Measurements from ENCODE around the gene NHERF1.

NHERF1 gene

GRCh38 chr17:74725111-74725510 lies 23.3 kb upstream of the NHERF1 start:
- no peak for DNase-seq
- TF ChIP-seq POLR2A (IDR thresholded peaks at IDR 0.05; ENCODE audit: low read length), result no peak
- TF ChIP-seq GATA1 (IDR thresholded peaks at IDR 0.05; ENCODE audit: low read depth, low read length), result no peak

GRCh38 chr17:74728033-74728701 lies 20.3 kb upstream of the NHERF1 start:
- TF ChIP-seq GATA1 (IDR thresholded peaks at IDR 0.05; ENCODE audit: low read depth, low read length) (no peak), POLR2A (IDR thresholded peaks at IDR 0.05; ENCODE audit: low read length) (no peak)
- DNase-seq, result no peak

GRCh38 chr17:74728702-74729075 lies 19.7 kb upstream of the NHERF1 start:
- no peak for TF ChIP-seq POLR2A (IDR thresholded peaks at IDR 0.05; ENCODE audit: low read length)
- TF ChIP-seq GATA1 (IDR thresholded peaks at IDR 0.05; ENCODE audit: low read depth, low read length), result no peak
- no peak for DNase-seq

- TF ChIP-seq GATA1 (IDR thresholded peaks at IDR 0.05; ENCODE audit: low read depth, low read length) (no peak), POLR2A (IDR thresholded peaks at IDR 0.05; ENCODE audit: low read length) (no peak)
- no peak for DNase-seq
Observed at GRCh38 chr17:74729368-74729767, 19.1 kb upstream of the NHERF1 start.

DNA sequence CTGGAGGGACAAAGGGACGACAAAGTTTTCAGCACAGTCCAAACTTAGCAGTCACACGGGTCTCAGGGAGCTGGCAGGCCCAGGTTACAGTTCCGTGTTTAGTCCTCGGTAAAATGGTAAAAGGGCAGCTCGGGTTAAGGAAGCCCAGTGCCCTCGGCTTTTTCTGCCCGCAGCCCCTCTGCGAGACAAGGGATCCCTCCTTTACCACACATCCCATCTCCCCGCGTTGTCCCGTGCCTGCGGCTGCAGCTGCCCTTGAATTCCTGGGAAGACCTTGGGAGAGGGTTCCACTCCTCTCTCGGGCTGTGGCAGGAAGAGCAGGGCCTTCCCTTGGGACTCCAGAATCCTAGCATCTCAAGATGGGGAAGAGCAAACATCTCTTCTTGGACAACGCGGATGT lies 18.6 kb upstream of the NHERF1 start:
- TF ChIP-seq GATA1 (IDR thresholded peaks at IDR 0.05; ENCODE audit: low read depth, low read length), result no peak
- TF ChIP-seq POLR2A (IDR thresholded peaks at IDR 0.05; ENCODE audit: low read length), result no peak
- no peak for DNase-seq

GRCh38 chr17:74730491-74731346 lies 17.7 kb upstream of the NHERF1 start:
- no peak for DNase-seq
- no peak for TF ChIP-seq POLR2A (IDR thresholded peaks at IDR 0.05; ENCODE audit: low read length)
- TF ChIP-seq GATA1 (IDR thresholded peaks at IDR 0.05; ENCODE audit: low read depth, low read length), result no peak

DNA sequence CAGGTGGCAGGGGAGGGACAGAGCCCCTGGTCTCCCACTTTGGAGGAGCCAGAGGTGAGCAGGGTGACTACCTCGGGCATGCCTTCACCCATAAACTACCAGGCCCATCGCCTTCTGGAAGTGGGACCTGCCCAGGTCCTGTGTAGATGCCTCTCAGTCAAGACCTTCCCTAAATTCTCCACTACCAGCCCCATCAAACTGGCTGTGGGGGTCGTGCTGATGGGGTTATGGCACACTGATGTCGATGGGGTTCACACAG lies 17.2 kb upstream of the NHERF1 start:
- TF ChIP-seq POLR2A (IDR thresholded peaks at IDR 0.05; ENCODE audit: low read length), result no peak
- TF ChIP-seq GATA1 (IDR thresholded peaks at IDR 0.05; ENCODE audit: low read depth, low read length), result no peak

GRCh38 chr17:74732042-74732867 lies 16.2 kb upstream of the NHERF1 start:
- no peak for DNase-seq
- no peak for TF ChIP-seq POLR2A (IDR thresholded peaks at IDR 0.05; ENCODE audit: low read length)
- TF ChIP-seq GATA1 (IDR thresholded peaks at IDR 0.05; ENCODE audit: low read depth, low read length), result no peak

More for the DNA sequence above, 17.2 kb upstream of the NHERF1 start:
- no peak for DNase-seq

DNA sequence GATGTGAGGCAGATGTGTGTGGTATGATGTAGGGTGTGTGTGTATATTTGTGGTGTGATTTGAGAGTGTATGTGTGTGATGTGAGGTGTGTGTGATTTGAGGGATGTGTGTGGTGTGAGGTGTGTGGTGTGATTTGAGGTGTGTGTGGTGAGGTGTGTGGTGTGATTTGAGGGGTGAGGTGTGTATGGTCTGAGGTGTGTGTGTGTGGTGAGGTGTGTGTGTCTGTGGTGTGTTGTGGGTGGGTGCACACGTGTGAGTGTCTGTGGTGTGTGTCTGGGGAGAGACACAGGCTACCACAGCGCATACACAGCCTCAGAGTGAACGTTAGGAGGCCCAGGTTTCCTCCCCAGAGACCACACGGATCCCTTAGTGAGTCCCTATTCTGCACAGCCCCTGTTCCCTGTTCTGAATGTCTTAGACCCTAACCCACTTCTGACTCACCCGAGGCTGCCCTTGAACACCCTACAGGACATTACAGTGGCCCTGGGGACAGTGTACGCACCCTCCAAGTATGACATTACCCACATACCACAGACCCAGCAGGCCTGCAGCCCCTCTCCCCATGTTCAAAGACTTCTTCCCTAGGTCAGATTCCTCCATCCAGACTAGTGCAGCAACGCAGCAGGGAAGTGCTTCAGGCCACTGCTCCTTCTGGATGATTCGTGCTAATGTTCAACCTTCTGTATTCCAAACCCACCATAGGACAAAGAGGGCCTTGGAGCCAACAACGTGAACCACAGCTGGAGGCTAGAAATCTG lies 14.9 kb upstream of the NHERF1 start:
- TF ChIP-seq POLR2A (IDR thresholded peaks at IDR 0.05; ENCODE audit: low read length) (no peak), GATA1 (IDR thresholded peaks at IDR 0.05; ENCODE audit: low read depth, low read length) (no peak)
- no peak for DNase-seq

DNA sequence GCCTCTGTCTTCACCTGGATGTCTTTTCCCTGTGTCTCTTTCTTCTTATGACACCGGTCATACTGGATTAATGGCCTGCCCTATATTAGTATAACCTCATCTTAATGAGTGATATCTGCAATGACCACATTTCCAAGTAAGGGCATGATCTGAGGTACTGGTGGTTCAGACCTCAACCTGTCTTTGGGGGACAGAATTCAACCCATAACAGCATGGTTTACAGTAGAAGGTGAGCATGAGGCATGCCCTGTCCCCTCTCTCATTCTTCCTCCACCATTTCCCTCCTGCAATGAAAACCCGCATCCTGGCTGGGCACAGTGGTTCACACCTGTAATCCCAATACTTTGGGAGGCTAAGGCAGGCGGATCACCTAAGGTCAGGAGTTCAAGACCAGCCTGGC lies 14.2 kb upstream of the NHERF1 start:
- no peak for TF ChIP-seq GATA1 (IDR thresholded peaks at IDR 0.05; ENCODE audit: low read depth, low read length)
- no peak for TF ChIP-seq POLR2A (IDR thresholded peaks at IDR 0.05; ENCODE audit: low read length)
- no peak for DNase-seq

DNA sequence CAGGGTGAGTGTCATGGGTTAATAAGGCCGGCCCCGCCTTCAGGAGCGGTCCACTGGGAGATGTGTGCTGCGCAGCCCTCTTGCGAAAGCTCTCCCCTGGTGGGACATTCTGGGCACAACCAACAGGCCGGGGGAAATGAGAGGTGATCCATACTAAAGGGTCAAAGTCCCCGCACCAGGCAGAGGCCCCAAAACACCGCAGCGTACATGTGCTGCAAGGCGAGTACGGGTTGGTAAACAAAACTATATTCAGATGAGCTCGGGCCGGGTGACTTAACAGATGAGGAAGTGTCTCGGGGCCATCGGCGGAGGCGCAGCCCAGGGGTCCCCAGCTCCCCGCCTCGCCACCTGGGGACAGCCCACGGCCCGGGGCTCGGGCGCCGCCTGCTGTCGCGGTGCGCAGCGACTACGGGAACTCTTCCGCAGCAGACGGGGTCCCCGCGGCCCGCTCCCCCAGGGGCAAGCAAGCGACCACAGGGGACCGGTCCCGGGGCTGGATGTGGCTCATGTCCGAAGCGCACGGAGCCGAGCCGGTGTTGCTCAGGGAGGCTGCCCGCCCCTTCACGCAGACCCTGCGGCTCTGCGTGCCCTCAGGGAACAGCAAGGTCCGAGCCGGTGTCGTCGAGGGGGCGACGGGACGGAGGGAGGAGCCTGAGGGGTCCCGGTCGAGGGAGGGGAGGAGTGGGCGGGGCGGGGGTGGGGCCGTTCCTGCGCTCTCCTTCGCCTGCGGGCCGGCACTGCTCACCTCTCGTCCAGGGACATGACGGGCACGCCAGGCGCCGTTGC lies 11.7 kb upstream of the NHERF1 start, which contains the start of gene RAB37:
Gene RAB37, plus strand, starts transcription at position 744 of the 786 bp plus-strand sequence. Its CDS starts 17 bp downstream, at position 761.
- TF ChIP-seq POLR2A (IDR thresholded peaks at IDR 0.05; ENCODE audit: low read length) (no peak), GATA1 (IDR thresholded peaks at IDR 0.05; ENCODE audit: low read depth, low read length) (no peak)
- no peak for DNase-seq

DNA sequence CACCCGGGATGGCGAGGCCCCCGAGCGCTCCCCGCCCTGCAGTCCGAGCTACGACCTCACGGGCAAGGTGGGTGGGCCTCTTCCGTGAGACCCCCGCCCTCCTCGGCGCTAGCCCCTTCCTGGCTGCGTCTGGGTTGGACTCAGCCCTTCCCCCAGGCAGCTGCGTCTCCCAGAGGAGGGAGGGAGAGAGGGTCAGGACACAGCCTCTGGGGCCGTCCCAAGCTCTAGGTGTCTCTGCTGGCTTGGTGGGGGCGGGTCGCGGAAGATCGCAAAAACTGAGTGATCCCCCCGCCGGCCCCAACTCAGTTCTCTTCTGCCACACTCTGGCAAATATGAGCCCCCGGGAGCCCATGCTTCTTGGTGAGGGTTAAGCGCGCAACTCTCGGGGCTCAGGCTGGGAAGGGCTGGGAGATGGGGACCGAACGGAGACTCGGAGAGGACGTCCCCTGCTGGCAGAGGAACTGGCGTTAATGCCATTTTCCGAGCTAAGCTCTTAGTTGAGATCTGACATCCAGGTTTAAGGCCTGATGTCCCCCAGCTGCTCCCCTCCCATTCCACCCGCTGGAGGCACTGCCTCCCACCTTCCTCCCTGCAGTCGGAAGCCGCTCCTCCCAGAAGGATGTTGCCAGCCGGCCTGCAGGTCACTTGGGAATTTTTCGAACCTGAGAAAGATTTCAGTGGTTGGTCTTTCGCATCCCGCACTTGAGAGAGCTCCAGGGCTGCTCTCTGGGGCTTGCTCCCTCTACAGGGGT lies 11.0 kb upstream of the NHERF1 start:
- TF ChIP-seq GATA1 (IDR thresholded peaks at IDR 0.05; ENCODE audit: low read depth, low read length) (no peak), POLR2A (IDR thresholded peaks at IDR 0.05; ENCODE audit: low read length) (no peak)
- peak; percentile 45 to 46 for DNase-seq
